Activated CD4-positive, CD25-positive, alpha-beta regulatory T cell (primary cell): Measurements from ENCODE around the gene GOLGA8B.
"Not testable (repeated sequence)": the region's sequence is repeated elsewhere in the genome, so short reads cannot be mapped to it uniquely, and the experiment has no call there.

Experiments used
- DNase-seq, 4 experiments: peaks; one replicate each; lab custom pipeline; 2025; lab: John Stamatoyannopoulos, UW

Gene GOLGA8B, protein sequence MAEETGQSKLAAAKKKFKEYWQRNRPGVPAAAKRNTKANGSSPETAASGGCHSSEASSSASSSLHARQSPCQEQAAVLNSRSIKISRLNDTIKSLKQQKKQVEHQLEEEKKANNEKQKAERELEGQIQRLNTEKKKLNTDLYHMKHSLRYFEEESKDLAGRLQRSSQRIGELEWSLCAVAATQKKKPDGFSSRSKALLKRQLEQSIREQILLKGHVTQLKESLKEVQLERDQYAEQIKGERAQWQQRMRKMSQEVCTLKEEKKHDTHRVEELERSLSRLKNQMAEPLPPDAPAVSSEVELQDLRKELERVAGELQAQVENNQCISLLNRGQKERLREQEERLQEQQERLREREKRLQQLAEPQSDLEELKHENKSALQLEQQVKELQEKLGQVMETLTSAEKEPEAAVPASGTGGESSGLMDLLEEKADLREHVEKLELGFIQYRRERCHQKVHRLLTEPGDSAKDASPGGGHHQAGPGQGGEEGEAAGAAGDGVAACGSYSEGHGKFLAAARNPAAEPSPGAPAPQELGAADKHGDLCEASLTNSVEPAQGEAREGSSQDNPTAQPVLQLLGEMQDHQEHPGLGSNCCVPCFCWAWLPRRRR

DNA sequence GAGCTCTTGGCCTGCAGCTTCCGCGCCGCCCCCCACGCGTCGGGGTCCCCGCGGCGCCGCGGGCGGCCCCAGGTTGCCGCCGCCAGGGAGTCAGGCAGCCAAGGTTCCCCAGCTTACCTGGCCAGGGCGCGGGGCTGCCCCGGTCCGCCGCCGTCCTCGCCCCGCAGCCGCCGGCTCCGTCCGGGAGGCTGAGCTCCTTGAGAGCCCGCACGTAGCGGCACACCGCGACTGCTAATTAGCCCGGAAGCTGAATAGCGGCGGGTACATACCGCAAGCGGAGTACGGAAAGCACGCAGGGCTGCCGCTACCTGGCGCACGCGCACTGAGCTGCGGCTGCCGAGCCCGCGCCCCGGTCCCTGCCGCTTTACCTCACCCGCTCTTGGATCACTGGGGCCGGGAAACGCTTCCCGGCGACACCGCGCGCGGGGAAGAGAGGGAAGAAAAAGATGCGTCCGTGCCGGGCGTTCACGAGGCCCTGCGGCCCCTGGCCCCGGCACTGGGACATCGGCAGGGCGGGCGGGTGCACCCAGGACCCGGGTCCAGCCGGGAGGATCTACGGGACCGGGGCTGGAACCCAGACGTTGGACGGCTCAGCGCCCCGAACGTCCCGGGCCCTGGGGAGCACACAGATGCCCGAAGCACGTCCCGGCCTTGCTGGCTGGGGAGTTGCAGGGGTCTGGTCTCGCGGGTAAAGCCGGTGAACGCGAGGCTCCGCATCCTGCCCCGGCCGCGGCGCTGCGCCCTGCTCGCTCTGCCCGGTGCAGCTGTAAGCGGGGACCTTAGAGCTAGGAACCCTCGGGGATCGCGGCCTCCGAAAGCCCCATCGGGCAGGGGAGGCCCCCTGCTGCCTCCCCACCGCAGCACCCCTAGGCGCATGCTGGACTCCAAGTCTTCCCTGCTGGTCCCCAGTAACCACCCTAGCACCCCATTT is at the start of gene GOLGA8B:
Gene GOLGA8B, minus strand, starts transcription at position 253 of the 931 bp plus-strand sequence. CDS start 47,739 bp downstream, outside the sequence.
- DNase-seq = peak; percentile 46 to 70 (median 60)

DNA sequence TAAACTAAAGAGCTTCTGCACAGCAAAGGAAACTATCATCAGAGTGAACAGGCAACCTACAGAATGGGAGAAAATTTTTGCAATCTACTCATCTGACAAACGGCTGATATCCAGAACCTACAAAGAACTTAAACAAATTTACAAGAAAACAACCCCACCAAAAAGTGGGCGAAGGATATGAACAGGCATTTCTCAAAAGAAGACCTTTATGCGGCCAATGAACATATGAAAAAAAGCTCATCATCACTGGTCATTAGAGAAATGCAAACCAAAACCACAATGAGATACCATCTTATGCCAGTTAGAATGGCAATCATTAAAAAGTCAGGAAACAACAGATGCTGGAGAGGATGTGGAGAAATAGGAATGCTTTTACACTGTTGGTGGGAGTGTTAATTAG is 49.7 kb upstream of the GOLGA8B start:
- DNase-seq = not testable (repeated sequence)

DNA sequence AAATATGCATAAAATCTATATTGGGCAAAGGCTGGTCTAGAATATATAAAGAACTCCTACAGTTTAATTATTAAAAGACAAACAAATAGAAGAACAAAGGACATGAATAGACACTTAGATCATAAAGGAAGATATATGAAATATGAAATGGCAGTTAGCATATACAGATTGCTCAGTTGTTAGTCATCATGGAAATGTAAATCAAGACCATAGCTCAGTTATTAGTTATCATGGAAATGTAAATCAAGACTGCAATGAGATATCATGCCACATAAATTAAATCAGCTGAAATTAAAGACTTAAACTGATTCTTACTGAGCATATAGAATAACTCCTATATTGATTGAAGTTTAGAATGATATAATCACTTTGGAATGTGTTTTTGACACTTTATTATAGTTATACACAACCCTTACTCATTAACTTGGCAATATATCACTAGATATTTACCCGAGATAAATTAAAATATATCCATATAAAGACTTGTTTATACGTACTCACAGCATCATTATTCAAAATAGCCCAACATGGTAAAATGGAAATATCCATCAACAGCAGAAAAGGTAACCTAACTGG is 45.2 kb upstream of the GOLGA8B start:
- no peak for DNase-seq

DNA sequence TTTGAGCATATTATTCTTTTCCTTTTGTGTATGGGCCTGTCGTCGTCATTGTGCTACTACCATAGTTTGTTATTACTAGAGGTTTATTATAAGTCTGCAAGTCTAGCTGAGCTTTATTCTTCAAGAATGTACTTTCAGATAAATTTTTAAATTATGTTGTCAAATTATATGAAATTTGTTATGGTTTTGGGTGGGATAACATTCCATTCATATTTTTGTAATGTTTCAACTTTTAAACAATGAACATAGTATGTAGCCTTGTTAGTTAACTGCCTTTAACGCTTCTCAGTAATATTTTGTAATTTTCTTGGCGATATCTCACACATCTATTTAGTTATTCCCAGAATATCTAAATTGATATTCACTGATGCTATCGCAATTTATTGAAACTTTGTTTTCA is 41.6 kb upstream of the GOLGA8B start:
- no peak for DNase-seq

DNA sequence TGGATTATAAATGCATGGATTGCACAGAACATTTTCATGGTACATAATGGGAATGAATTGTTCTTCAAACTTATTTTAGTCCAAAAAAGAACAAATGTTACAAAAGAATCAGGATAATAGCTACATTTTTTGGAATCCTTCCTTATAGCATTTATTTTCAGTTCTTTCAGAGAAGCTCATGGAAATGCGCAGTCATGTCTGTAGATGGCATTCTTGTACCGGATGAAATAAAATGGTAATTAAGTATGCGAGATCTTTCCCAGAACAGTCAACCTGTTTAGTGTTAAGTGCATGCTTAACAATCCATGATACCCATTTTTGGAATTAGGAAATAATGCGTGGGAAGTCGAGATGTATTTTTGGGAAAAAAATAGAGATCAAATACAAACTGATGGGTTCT is 38.2 kb upstream of the GOLGA8B start:
- no peak for DNase-seq

DNA sequence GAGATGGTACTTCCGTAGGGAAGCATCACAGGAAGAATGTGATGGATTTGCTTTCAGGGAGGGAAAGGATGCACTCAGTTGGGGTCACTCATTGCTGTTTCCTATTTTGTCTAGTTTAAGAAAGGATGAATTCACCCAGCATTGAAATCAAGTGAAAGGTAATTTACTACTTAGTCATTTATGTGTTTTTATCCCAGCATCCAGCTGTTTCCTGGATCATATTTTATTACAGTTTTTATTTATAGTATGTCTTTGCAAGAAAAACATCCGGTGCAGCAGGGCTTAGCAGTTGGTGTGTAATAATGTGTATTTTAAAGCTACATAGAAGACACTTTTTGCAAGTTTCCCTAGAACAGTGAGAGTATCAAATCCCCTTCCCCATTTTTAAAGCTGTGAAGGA is 37.4 kb upstream of the GOLGA8B start:
- DNase-seq = no peak

DNA sequence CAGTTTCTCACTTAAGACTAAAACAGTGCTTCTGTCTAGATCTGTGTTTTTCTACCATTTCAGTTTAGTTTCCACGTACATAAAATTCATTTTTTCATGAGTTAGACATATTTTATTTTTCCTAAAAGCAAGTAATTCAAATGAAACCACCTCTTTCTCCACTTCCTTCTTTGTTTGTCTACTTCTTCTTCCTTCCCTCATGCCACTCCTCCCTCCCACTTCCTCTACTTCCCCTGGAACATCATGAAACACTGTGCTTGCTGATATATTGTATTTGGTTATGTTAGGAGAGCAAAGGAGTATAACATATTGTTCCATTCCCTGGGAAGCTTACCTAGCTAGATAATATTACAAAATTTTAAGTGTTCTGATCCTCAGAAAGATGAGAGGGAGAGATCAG is 36.7 kb upstream of the GOLGA8B start:
- DNase-seq = no peak

DNA sequence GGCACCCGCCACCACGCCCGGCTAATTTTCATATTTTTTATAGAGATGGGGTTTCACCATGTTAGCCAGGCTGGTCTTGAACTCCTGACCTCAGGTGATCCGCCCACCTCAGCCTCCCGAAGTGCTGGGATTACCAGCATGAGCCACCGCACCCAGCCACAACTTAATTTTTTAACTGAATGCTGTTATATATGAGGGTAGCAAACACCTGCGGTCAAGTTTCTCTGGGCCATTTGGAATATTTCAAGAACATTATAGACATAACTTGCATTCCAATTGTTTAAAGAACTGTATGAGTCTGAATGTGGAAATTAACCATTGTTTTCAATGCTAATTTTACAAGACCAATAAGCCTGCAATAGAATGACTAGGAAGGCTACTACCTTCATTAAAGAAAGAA is 35.7 kb upstream of the GOLGA8B start:
- DNase-seq = no peak

DNA sequence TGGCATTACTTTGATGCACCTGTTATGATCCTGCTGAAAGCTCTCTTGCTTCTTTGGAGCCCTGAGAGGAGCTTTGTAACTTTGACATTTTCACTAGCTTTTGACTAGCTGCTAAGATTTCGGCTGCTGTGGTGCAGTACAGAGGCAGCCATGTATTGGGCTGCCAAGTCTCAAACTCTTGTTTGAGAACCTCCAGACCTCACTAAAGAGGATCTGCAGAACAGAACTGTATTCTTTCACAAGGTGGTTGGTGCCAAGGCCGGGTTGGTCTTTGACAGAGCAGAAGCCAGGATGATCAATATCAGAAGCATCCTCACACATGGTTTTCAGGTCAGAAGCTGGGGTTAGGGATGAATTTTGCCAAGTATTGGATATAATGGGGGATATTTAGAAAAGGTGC is 34.6 kb upstream of the GOLGA8B start:
- no peak for DNase-seq

DNA sequence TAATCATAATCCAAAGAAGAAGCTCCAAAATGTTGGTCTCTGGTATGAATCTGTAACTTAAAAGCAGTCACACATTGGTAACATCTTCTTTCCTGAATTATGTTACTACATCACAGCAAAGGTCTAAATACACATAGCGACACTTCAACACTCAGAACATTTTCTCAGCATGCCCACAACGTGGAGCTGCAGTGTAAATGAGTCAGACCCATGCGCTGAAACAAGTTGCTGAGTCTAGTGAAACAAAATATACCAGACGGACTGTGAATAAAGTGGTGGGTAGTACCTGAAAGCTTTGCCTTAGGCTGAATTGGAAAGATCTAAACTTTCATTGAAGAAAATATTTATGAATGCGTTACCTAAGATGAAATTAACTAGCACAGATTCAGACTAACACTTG is 33.2 kb upstream of the GOLGA8B start:
- no peak for DNase-seq

DNA sequence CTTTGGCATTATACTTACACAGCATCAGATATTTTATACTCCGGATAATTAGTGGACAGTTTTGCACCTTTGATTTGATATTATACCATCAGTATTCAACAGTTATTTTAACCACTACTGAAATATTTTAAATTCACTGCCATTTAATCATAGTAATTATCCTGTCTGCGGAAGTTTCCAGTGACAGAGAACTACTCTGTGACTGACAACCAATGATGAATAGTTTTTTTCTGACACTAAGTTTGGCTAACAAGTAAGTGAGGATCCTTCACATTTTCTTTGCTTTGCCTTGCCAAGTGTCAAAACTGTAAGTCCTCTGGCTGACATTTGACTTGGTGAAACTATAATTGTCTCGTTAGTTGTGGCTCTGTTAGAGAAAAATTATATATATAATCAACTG is 30.5 kb upstream of the GOLGA8B start:
- no peak for DNase-seq

DNA sequence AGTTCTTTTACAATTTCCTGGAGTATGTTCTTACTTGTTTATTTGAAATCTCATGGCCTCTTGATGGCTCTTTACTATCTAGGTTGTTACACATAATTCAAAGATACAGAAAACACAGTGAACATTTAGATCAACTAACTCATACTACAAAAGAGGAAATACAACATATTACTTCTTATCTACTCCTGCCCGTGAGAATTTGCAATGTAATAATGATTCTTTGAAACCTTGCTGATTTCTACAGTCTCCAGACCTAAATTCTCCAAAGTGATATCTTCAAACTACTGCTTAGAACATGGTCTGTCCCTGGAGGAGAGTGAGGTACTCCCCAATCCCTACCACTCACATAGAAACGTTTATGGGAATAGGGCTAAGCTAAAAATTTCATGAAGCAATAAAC is 29.9 kb upstream of the GOLGA8B start:
- DNase-seq = no peak

DNA sequence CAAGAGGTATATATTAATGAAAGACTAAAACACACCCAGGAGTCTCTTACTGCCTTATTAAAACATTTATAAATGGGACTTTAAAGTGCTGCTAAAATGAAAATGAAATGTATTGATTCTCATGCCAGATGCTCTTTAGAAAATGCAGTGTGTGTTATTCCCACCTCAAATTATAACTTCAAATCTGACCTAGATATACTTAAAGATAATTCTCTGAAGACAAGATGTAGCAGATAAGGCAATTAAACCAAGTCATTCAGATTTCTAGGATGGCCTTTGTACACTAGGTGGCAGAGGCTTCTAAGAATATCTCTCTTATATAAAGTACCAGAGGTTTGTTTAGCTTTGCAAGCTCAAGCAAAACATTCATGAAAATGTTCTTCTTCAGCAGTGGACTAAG is 26.9 kb upstream of the GOLGA8B start:
- DNase-seq = no peak

DNA sequence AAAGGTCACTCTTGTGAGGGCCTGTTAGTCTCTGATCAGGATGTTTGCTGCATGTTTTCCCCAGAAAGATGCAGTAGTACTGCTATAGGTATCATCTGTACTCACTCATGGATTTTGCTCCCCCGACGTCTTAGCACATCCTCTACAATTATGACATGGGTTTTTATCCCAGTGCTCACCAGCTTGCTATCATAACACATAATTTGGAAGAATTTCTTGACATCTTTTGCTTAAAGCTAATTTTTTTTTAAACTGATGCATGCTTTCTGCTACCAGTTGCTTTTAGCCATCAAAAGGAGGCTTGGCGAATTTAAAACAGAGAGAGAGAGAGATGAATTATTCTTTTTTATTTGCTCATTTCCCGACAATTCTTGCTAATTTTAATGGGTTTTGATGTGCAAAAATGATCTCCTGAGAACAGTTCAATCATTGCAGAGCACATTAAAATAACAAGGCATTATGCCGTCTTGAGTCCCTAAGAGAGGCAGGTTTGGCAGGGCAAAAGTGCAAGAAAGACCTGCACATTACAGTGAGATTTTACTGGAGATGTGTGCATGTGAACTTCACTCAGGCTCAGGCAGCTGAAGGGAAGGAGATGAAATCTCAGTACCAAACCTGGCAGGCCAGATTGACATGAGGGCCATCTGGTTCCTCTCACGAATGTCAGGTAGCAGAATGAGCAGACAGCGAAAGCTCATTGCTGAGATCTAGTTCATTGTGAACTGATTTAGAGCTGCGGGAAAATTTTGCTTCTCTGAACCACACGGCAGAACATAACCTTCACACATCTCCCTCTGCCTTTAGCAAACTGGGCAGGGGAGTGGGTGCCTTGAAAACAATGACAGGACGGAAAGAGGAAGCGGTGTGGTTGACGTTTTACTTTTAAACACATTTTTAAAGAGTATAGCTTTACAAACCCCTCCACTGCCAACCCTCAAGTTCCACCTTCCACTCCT is 25.9 kb upstream of the GOLGA8B start:
- DNase-seq = no peak

DNA sequence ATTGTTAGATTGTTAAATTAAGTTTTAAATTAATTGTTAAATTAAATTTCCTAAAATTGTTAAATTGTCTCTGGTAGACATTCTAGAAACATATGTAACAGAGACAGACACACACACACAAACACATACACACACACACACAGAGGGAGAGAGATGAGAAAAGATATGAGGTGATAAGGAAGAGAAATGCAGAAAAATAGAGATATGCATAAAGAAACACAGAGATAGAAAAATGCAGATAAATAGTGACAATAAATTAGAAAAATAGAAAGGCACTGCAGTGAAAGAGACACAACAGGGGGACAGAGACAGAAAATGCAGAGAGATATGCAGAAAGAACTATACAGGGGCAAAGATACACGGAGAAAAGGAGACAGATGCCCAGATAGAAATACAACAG is 25.1 kb upstream of the GOLGA8B start:
- DNase-seq = no peak

DNA sequence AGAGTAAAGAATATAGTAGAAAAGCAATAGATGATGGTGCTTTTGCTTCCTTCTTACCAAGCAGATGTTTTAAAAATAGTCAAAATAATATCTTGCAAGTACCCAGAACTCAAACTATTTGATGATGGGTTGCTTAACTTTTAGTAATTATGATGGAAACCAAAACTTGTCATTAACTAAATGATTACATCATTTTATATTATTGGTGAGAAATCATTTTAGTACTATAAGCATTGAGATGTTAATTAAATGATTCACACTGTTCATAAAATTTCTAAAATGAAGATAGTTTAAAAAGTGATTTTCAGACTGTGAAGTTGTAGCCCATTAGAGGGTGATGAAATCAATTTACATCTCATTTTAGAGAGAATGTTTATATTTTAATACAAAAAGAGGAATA is 24.4 kb upstream of the GOLGA8B start:
- DNase-seq = no peak

DNA sequence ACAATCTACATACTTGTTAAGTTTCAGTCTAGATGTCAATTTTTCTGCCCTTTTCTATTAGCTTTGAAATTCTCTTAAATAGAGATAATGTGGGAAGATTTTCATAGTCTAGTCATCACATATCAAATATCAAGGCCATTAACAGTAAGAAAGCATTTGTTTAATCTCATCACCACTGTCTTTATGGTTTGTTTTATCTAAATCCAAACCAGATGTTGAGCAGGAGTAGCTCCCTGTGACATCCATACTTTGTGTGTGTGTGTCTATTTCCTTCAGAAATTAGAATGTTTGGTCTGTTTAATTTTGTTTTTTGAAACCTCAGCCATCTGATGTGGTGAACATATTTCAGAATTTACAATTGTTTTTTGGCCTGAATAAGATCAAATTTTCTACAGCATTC is 23.1 kb upstream of the GOLGA8B start:
- DNase-seq = no peak

DNA sequence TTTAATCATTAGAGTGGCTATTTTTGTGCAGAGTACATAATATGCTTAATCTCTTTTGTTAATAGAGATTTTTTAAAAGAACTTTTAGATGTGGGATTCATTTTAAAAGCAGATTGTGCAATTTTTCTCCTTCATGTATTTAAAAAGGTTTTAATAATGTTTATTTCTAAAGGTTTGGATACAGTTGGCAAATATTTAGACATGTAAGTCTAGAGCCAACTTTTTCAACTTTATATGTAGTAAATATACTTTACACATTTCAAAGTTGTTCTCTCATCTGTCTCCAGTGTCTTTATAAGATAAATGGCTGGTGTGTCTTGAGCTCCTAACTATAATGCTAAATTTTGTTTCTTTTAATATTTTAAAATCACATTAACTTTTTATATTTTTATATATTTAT is 22.7 kb upstream of the GOLGA8B start:
- no peak for DNase-seq

DNA sequence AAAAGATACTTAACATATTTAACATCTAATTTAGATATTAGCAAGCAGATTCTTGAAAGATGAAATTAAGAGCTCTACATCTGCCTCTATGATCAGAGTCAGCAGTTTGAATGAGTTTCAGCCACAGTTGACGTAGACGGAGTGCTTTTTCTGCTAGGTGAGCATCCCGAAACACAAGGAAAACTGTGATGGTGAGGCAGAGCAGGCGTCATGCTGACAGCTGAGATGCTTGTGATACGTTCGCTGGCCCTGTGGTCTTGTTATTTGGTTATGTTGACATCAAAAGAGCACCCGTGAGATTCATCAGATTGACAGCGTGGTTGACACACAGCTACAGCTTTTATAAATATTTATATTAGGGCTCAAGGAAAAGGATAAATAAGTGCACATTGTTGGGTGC is 19.6 kb upstream of the GOLGA8B start:
- DNase-seq = no peak

DNA sequence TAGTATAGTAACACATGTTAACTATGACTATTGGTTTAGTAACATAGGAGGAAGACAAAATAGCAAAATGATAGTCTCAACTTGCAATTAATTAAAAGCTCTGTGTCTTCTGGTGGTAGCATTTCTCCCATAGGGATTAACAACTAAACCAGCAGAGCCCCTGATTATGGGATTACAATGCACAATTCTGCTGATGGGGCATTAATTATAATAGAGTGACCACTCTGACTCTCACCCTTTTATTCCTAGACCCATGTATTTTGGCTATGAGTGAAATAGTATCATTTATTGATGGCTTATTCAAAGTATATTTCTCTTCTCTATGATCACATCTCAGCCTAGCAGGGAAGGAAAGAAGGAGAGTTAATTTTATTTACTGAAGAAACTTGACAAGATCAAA is 17.5 kb upstream of the GOLGA8B start:
- no peak for DNase-seq
